Fibroblast of mammary gland (primary cell): ENCODE measurements around the gene RASAL2.

Experiments used
- DNase-seq: peaks from one replicate; pipeline ENCODE4 v3.0.0-alpha.2; 2010; ENCODE audit warnings: low read depth
- H3K4me3 ChIP-seq: 2 replicates; pipeline ENCODE4 v1.5.1; 2011; ENCODE audit warnings: low read depth, mild to moderate bottlenecking, low read length, moderate library complexity; ENCODE audit not compliant: control insufficient read depth
- CTCF ChIP-seq: conservative IDR thresholded peaks from 2 replicates; pipeline ENCODE4 v1.5.1; 2011; ENCODE audit warnings: low read depth, low read length, inconsistent platforms; ENCODE audit not compliant: control insufficient read depth, insufficient read depth

The RASAL2 gene

GRCh38 chr1:178273707-178274410, 180.0 kb downstream of the RASAL2 start:
- DNase-seq = peak; percentile 34
- no peak for TF ChIP-seq CTCF
- no peak overlapping the region for H3K4me3 ChIP-seq

- no peak for DNase-seq
- no peak for TF ChIP-seq CTCF
Observed at GRCh38 chr1:178275049-178275448, 181.1 kb downstream of the RASAL2 start.

GRCh38 chr1:178275553-178275952, 181.6 kb downstream of the RASAL2 start:
- H3K4me3 ChIP-seq = no peak overlapping the region
- TF ChIP-seq CTCF = no peak
- no peak for DNase-seq

More at GRCh38 chr1:178275049-178275448, 181.1 kb downstream of the RASAL2 start:
- no peak overlapping the region for H3K4me3 ChIP-seq

- H3K4me3 ChIP-seq = no peak overlapping the region
- no peak for TF ChIP-seq CTCF
- no peak for DNase-seq
Observed at GRCh38 chr1:178277793-178278530, 184.1 kb downstream of the RASAL2 start.

GRCh38 chr1:178278916-178279686, 185.2 kb downstream of the RASAL2 start:
- TF ChIP-seq CTCF = no peak
- DNase-seq = no peak
- H3K4me3 ChIP-seq = no peak overlapping the region

- no peak overlapping the region for H3K4me3 ChIP-seq
- peak; percentile 72 for TF ChIP-seq CTCF
- peak; percentile 84 for DNase-seq
Observed at GRCh38 chr1:178282949-178283367, 189.1 kb downstream of the RASAL2 start.
